Right cardiac atrium (tissue), 5 donors: ENCODE data around the gene GH2. TPM values are rescaled to one million over a fixed set of nuclear protein-coding genes. Genes with fewer than 3 reads are reported as not detected.
A peak's percentile ranks its signal among the peaks of the same experiment; 100 is the strongest.
"Not testable (repeated sequence)": the region's sequence is repeated elsewhere in the genome, so short reads cannot be mapped to it uniquely, and the experiment has no call there.

ENCODE experiments used
- ATAC-seq, 2 donors: fragments of 200-7000 bp; cut with Tn5 transposase; one replicate each; pipeline versions ENCODE4 v1.8.0 to v1.9.1; 2020; ENCODE audit warnings: moderate library complexity in 2 of 2, mild to moderate bottlenecking in 1 of 2
- DNase-seq, 3 donors: peaks; one replicate each; pipeline ENCODE4 v3.0.0-alpha.2; 2020
- H3K27ac ChIP-seq: one replicate; pipeline ENCODE4 v1.5.1; 2013; ENCODE audit warnings: mild to moderate bottlenecking, low read length, control low read depth, moderate library complexity
- H3K27me3 ChIP-seq: one replicate; pipeline ENCODE4 v1.6.1; 2013; ENCODE audit not compliant: control insufficient read depth, insufficient read depth
- H3K4me1 ChIP-seq: one replicate; pipeline ENCODE4 v1.6.1; 2013; ENCODE audit warnings: low read length; ENCODE audit not compliant: control insufficient read depth, insufficient read depth
- H3K4me3 ChIP-seq: one replicate; pipeline ENCODE4 v1.5.1; 2013; ENCODE audit warnings: low read length, control low read depth
- H3K9me3 ChIP-seq: one replicate; pipeline ENCODE4 v1.6.1; 2013; ENCODE audit warnings: low read length; ENCODE audit not compliant: control insufficient read depth
- WGBS: extraction: QIAGEN DNeasy Blood & Tissue Kit; methylation state at CpG from one replicate; pipeline ENCODE4 v1.1.7; 2013; 5-methylcytosine and 5-hydroxymethylcytosine counted together
- intact Hi-C, 4 donors: fragments of 100-400 bp; cut with DNase I; formaldehyde crosslinking; loops; one replicate each; pipeline versions ENCODE4 v1.11.0 to v1.14.0; 2022 to 2023
- long read RNA-seq, 4 donors: library from polyadenylated mRNA; unstranded; transcript quantifications; one replicate each; pipeline ENCODE4 v2.0.0, GENCODE V29; 2020 to 2021
- polyA plus RNA-seq: library from polyadenylated mRNA; stranded (reverse); fragments of 200-250 nt; gene quantifications from one replicate; pipeline ENCODE4 v1.2.3, GENCODE V29; 2013
- total RNA-seq, 4 donors: library from RNA; stranded (reverse); fragmentation: NEBNext Ultra II Directional; extraction: Animal tissue kit (Norgen Biotek cat#: 25700); gene quantifications; one replicate each; pipeline ENCODE4 v1.2.1, GENCODE V29; 2021
- donor health status: healthy with polysubstance abuse.
- donor health status: DM: no; HTN: yes; CAD: no.
- donor health status: DM: no; HTN: no; CAD: no.
- donor health status: DM: no; HTN: yes; CAD: no; lungs with severe emphysema.
- donor health status: DM: yes; HTN: yes; CAD: no.

Gene GH2
- total RNA-seq (not detected), polyA plus RNA-seq (not detected)
- long read RNA-seq, donor 1, result 0 reads
- long read RNA-seq, donor 2, result 0 reads
- long read RNA-seq, donor 3, result 0 reads
- long read RNA-seq, donor 4, result 0 reads

- Histone ChIP-seq H3K27ac (no peak within 1 kb of the TSS), H3K4me1 (no peaks in the 10 kb centered on the region), H3K4me3 (no peak within 1 kb of the TSS), H3K27me3 (no peaks in the 10 kb centered on the region), H3K9me3 (no peaks in the 10 kb centered on the region)
- DNase-seq (peak in 1 of 3 donors; percentile 64), ATAC-seq (peak; percentile 62 to 64)
- WGBS, result 37% methylated on average over 15 of the region's 15 CpGs
- intact Hi-C loops, result no loop called here
Measured at GRCh38 chr17:63881935-63882601, at the start of gene GH2. Gene GH2, minus strand, starts transcription at chr17:63881944. Its CDS starts 143 bp downstream, at chr17:63881801.

GRCh38 chr17:63930951-63931575 is 49.3 kb upstream of the GH2 start:
- peak; percentile 81 to 91 for ATAC-seq
- intact Hi-C loops, result no loop called here
- no peaks in the 10 kb centered on the region for H3K27me3 ChIP-seq
- no peaks in the 10 kb centered on the region for H3K9me3 ChIP-seq
- no peaks in the 10 kb centered on the region for H3K4me1 ChIP-seq
- H3K27ac ChIP-seq, result no peak overlapping the region
- DNase-seq, result peak; percentile 83 to 93 (median 92)
- WGBS, result 51% methylated on average over 16 of the region's 16 CpGs
- no peak overlapping the region for H3K4me3 ChIP-seq

- intact Hi-C loops, result loop anchor here in 1 of 4 donors (10.0 kb wide), 1 partner anchor 95 kb away; the partner anchor contains the start of gene ICAM2
- no peaks in the 10 kb centered on the region for H3K27me3 ChIP-seq
- no peak overlapping the region for H3K4me3 ChIP-seq
- no peaks in the 10 kb centered on the region for H3K9me3 ChIP-seq
- H3K4me1 ChIP-seq, result no peaks in the 10 kb centered on the region
- 85% methylated on average over 24 of the region's 24 CpGs for WGBS
- no peak overlapping the region for H3K27ac ChIP-seq
- DNase-seq (peak; percentile 57 to 78 (median 65)), ATAC-seq (peak; percentile 56 to 82)
Measured at GRCh38 chr17:63929860-63930766, 48.4 kb upstream of the GH2 start.

GRCh38 chr17:63928966-63929695 is 47.4 kb upstream of the GH2 start:
- intact Hi-C loops, result loop anchor here in 1 of 4 donors (10.0 kb wide), 1 partner anchor 96 kb away; the partner anchor contains the start of gene ICAM2
- H3K4me1 ChIP-seq, result no peaks in the 10 kb centered on the region
- H3K9me3 ChIP-seq, result no peaks in the 10 kb centered on the region
- DNase-seq (peak in 1 of 3 donors; percentile 33), ATAC-seq (no peak)
- no peak overlapping the region for H3K27ac ChIP-seq
- no peak overlapping the region for H3K4me3 ChIP-seq
- no peaks in the 10 kb centered on the region for H3K27me3 ChIP-seq
- WGBS, result 91% methylated on average over 10 of the region's 10 CpGs

GRCh38 chr17:63928172-63928666 is 46.5 kb upstream of the GH2 start:
- no peak overlapping the region for H3K27ac ChIP-seq

GRCh38 chr17:63927464-63928171 is 45.9 kb upstream of the GH2 start:
- no peaks in the 10 kb centered on the region for H3K27me3 ChIP-seq
- intact Hi-C loops, result loop anchor here in 1 of 4 donors (10.0 kb wide), 1 partner anchor 97 kb away; the partner anchor contains the start of gene ICAM2
- peak in 1 of 3 donors; percentile 23 for DNase-seq
- H3K4me1 ChIP-seq, result no peaks in the 10 kb centered on the region
- H3K9me3 ChIP-seq, result no peaks in the 10 kb centered on the region
- no peak overlapping the region for H3K27ac ChIP-seq
- H3K4me3 ChIP-seq, result no peak overlapping the region
- no peak for ATAC-seq
- WGBS, result 73% methylated on average over 8 of the region's 8 CpGs

More at GRCh38 chr17:63928172-63928666, 46.5 kb upstream of the GH2 start:
- no peaks in the 10 kb centered on the region for H3K9me3 ChIP-seq
- no peaks in the 10 kb centered on the region for H3K4me1 ChIP-seq
- ATAC-seq, result no peak
- H3K4me3 ChIP-seq, result no peak overlapping the region
- WGBS, result 84% methylated on average over 10 of the region's 10 CpGs
- no peaks in the 10 kb centered on the region for H3K27me3 ChIP-seq
- peak in 1 of 3 donors; percentile 10 for DNase-seq
- intact Hi-C loops, result loop anchor here in 1 of 4 donors (10.0 kb wide), 1 partner anchor 97 kb away; the partner anchor contains the start of gene ICAM2

- no peak overlapping the region for H3K27ac ChIP-seq
- 95% methylated on average over 2 of the region's 2 CpGs for WGBS
- no peaks in the 10 kb centered on the region for H3K4me1 ChIP-seq
- ATAC-seq (no peak), DNase-seq (no peak)
- no peaks in the 10 kb centered on the region for H3K27me3 ChIP-seq
- intact Hi-C loops, result loop anchor here in 1 of 4 donors (10.0 kb wide), 1 partner anchor 99 kb away; the partner anchor contains the start of gene ICAM2
- H3K4me3 ChIP-seq, result no peak overlapping the region
- H3K9me3 ChIP-seq, result no peaks in the 10 kb centered on the region
Measured at GRCh38 chr17:63926164-63926563, 44.4 kb upstream of the GH2 start.

GRCh38 chr17:63925615-63926014 is 43.9 kb upstream of the GH2 start:
- H3K27ac ChIP-seq, result no peak overlapping the region
- peak in 1 of 3 donors; percentile 19 for DNase-seq

GRCh38 chr17:63922402-63922801 is 40.7 kb upstream of the GH2 start:
- not testable (repeated sequence) for H3K27ac ChIP-seq, H3K4me1 ChIP-seq, H3K4me3 ChIP-seq, H3K9me3 ChIP-seq, H3K27me3 ChIP-seq, ATAC-seq
- DNase-seq, result peak in 1 of 3 donors; percentile 11
- 75% methylated on average over 9 of the region's 9 CpGs for WGBS
- intact Hi-C loops, result loop anchor here in 1 of 4 donors (10.0 kb wide), 1 partner anchor 102 kb away; the partner anchor contains the start of gene ICAM2

More at GRCh38 chr17:63925615-63926014, 43.9 kb upstream of the GH2 start:
- 79% methylated on average over 5 of the region's 5 CpGs for WGBS
- ATAC-seq, result no peak
- intact Hi-C loops, result loop anchor here in 1 of 4 donors (10.0 kb wide), 1 partner anchor 99 kb away; the partner anchor contains the start of gene ICAM2
- H3K9me3 ChIP-seq, result no peaks in the 10 kb centered on the region
- H3K4me1 ChIP-seq, result no peaks in the 10 kb centered on the region
- H3K27me3 ChIP-seq, result no peaks in the 10 kb centered on the region
- H3K4me3 ChIP-seq, result no peak overlapping the region
